HepG2 (cell line): ENCODE results near the gene MFAP3L. TPM values are rescaled to one million over a fixed set of nuclear protein-coding genes. Genes with fewer than 3 reads are reported as not detected.

ENCODE experiments used
- ATAC-seq: fragments of 200-7000 bp; cut with Tn5 transposase; 3 replicates; pipeline ENCODE4 v1.9.1; 2020; ENCODE audit warnings: mild to moderate bottlenecking, moderate library complexity
- BruUV-seq: library from RNA; stranded (reverse); fragments of 400-500 nt; replicated peaks from 2 replicates; lab custom pipeline; 2021; lab: Mats Ljungman, UMichigan
- CTCF ChIA-PET: fragments of 300-600 bp; formaldehyde crosslinking; extraction: SDS; loops from one replicate; lab custom pipeline; 2021; ENCODE audit warnings: low total read pairs, inconsistent platforms, low intra/inter-chr PET ratio; lab: Yijun Ruan, JAX
- POLR2A ChIA-PET: fragments of 350-600 bp; sonication (Branson Sonifier 250); formaldehyde crosslinking; loops from one replicate; lab custom pipeline; 2020; ENCODE audit warnings: antibody characterized with exemption, inconsistent platforms; lab: Yijun Ruan, JAX
- DNase-seq: peaks from one replicate; pipeline ENCODE4 v3.0.0-alpha.2; 2015; ENCODE audit warnings: low spot score
- FAIRE-seq: peaks from 3 replicates; lab custom pipeline; 2011; peaks lifted over from hg19 to GRCh38; lab: Jason Lieb, UNC
- H2AFZ ChIP-seq: one replicate; pipeline ENCODE4 v1.6.1; 2011; ENCODE audit warnings: low read length, inconsistent platforms
- H3K27ac ChIP-seq: fragments of 300-600 bp; 3 replicates; pipeline ENCODE4 v1.8.0; 2011; ENCODE audit warnings: mixed run types, mild to moderate bottlenecking, mixed read lengths, low read length, inconsistent platforms; ENCODE audit not compliant: insufficient read depth; ENCODE audit errors: extremely low read length
- H3K27me3 ChIP-seq, 2 experiments: fragments of 200-600 bp in 1 of 2; 2 replicates in 1 of 2; 3 replicates in 1 of 2; pipeline versions ENCODE4 v1.6.0 to v1.8.0; 2011; ENCODE audit warnings: low read length in 2 of 2, mild to moderate bottlenecking in 2 of 2, moderate library complexity in 2 of 2, inconsistent platforms in 1 of 2; ENCODE audit not compliant: insufficient read depth in 2 of 2, control insufficient read depth in 1 of 2
- H3K36me3 ChIP-seq, 2 experiments: fragments of 200-600 bp in 1 of 2; replicated peaks in 1 of 2; 2 replicates in 1 of 2; 3 replicates in 1 of 2; pipeline versions ENCODE4 v1.5.1 to v1.8.0; 2011; ENCODE audit warnings: low read length in 2 of 2, inconsistent platforms in 1 of 2; ENCODE audit not compliant: insufficient read depth in 2 of 2, control insufficient read depth in 1 of 2
- H3K4me1 ChIP-seq: 2 replicates; pipeline ENCODE4 v1.5.1; 2012; ENCODE audit warnings: low read length, inconsistent platforms; ENCODE audit not compliant: insufficient read depth
- H3K4me2 ChIP-seq: 2 replicates; pipeline ENCODE4 v1.6.0; 2011; ENCODE audit warnings: low read depth, low read length, inconsistent platforms
- H3K4me3 ChIP-seq, 3 experiments: fragments of 200-600 bp in 1 of 3; sonication (generic), shearing (Covaris generic) in 1 of 3; replicated peaks in 1 of 3; 2 replicates each; pipeline ENCODE4 v1.5.1; 2011 to 2016; ENCODE audit warnings: low read length in 3 of 3, inconsistent platforms in 2 of 3, low read depth in 2 of 3, mild to moderate bottlenecking in 2 of 3, control low read depth in 1 of 3, mixed read lengths in 1 of 3; ENCODE audit not compliant: insufficient read depth in 1 of 3
- H3K79me2 ChIP-seq: one replicate; pipeline ENCODE4 v1.6.1; 2011; ENCODE audit warnings: low read length, inconsistent platforms; ENCODE audit not compliant: insufficient read depth
- H3K9ac ChIP-seq: 2 replicates; pipeline ENCODE4 v1.6.0; 2011; ENCODE audit warnings: mild to moderate bottlenecking, low read depth, low read length, inconsistent platforms; ENCODE audit not compliant: insufficient read depth
- H3K9me3 ChIP-seq: 2 replicates; pipeline ENCODE4 v1.5.1; 2012; ENCODE audit warnings: mild to moderate bottlenecking, low read length
- H4K20me1 ChIP-seq: 2 replicates; pipeline ENCODE4 v1.6.0; 2011; ENCODE audit warnings: inconsistent platforms, mild to moderate bottlenecking, low read length, moderate library complexity; ENCODE audit not compliant: insufficient read depth
- ARID5B ChIP-seq: IDR thresholded peaks from 2 replicates; pipeline ENCODE4 v1.4.0; 2020; ENCODE audit warnings: mild to moderate bottlenecking, missing genetic modification reagents
- ATF7-NPFF ChIP-seq: sonication (generic); formaldehyde crosslinking; IDR thresholded peaks from 2 replicates; pipeline ENCODE4 v1.8.1; 2023; ENCODE audit warnings: mild to moderate bottlenecking, low read depth, missing genetic modification reagents, moderate library complexity
- ATM ChIP-seq: fragments of 450-650 bp; IDR thresholded peaks from 2 replicates; pipeline ENCODE4 v1.7.1; 2017; ENCODE audit warnings: mild to moderate bottlenecking, borderline replicate concordance
- EEA1 ChIP-seq: sonication (generic); formaldehyde crosslinking; IDR thresholded peaks from 2 replicates; pipeline ENCODE4 v1.5.1; 2020; ENCODE audit warnings: mild to moderate bottlenecking, missing genetic modification reagents, borderline replicate concordance
- FOXC1 ChIP-seq: sonication (generic); formaldehyde crosslinking; IDR thresholded peaks from 2 replicates; pipeline ENCODE4 v1.8.0; 2022; ENCODE audit warnings: mild to moderate bottlenecking, missing genetic modification reagents, borderline replicate concordance
- GATA4 ChIP-seq: sonication (generic); IDR thresholded peaks from 2 replicates; pipeline ENCODE4 v1.6.1; 2016; ENCODE audit warnings: antibody characterized with exemption, low read depth, borderline replicate concordance
- IKZF4 ChIP-seq: sonication (generic); formaldehyde crosslinking; IDR thresholded peaks from 2 replicates; pipeline ENCODE4 v1.5.1; 2020; ENCODE audit warnings: borderline replicate concordance, mild to moderate bottlenecking, low read depth, missing genetic modification reagents; ENCODE audit errors: not compliant biosample characterization
- NCOA5 ChIP-seq: sonication (generic); formaldehyde crosslinking; IDR thresholded peaks from 2 replicates; pipeline ENCODE4 v1.4.0; 2020; ENCODE audit warnings: missing genetic modification reagents
- ONECUT2 ChIP-seq: sonication (generic); formaldehyde crosslinking; IDR thresholded peaks from 2 replicates; pipeline ENCODE4 v1.4.0; 2020; ENCODE audit warnings: missing genetic modification reagents
- PHF21A ChIP-seq: sonication (generic); formaldehyde crosslinking; IDR thresholded peaks from 2 replicates; pipeline ENCODE4 v1.5.0; 2020; ENCODE audit warnings: mild to moderate bottlenecking, missing genetic modification reagents
- ZBTB42 ChIP-seq: sonication (generic); formaldehyde crosslinking; IDR thresholded peaks from 2 replicates; pipeline ENCODE4 v1.5.0; 2020; ENCODE audit warnings: mild to moderate bottlenecking, missing genetic modification reagents
- ZNF343 ChIP-seq: sonication (generic); formaldehyde crosslinking; IDR thresholded peaks from 2 replicates; pipeline ENCODE4 v1.4.0; 2020; ENCODE audit warnings: mild to moderate bottlenecking, missing genetic modification reagents
- ZNF569 ChIP-seq: sonication (generic); formaldehyde crosslinking; IDR thresholded peaks from 2 replicates; pipeline ENCODE4 v1.5.0; 2020; ENCODE audit warnings: mild to moderate bottlenecking, missing genetic modification reagents, moderate library complexity, borderline replicate concordance
- WGBS: methylation state at CpG from one replicate; pipeline ENCODE4 v1.1.6; 2017; ENCODE audit warnings: low lambda C conversion rate; 5-methylcytosine and 5-hydroxymethylcytosine counted together
- in situ Hi-C: cut with HindIII; loops from 2 replicates; pipeline ENCODE4 v1.10.0; 2017; ENCODE audit warnings: low pct_unique_long_range_greater_than_20kb; ENCODE audit not compliant: extremely low pct_ligation_motif_present
- intact Hi-C: fragments of 100-400 bp; cut with micrococcal nuclease; formaldehyde crosslinking; loops from one replicate; pipeline ENCODE4 v1.10.0; 2022; ENCODE audit not compliant: unreplicated experiment
- polyA plus RNA-seq, 8 experiments: library from polyadenylated mRNA; depleted of rRNA in 3 of 8; stranded (reverse) in 7 of 8; unstranded in 1 of 8; fragments of >200 nt; fragmentation: Illumina TruSeq in 4 of 8; extraction: Trizol in 4 of 8; gene quantifications; 2 replicates each; pipeline versions ENCODE4 v1.2.1 to v1.2.3, GENCODE V29; 2011 to 2016; ENCODE audit warnings: low read depth in 4 of 8, missing spikeins in 1 of 8, mixed read lengths in 1 of 8; ENCODE audit not compliant: insufficient read depth in 1 of 8
- total RNA-seq, 5 experiments: library from RNA; depleted of rRNA; stranded (reverse); fragments of >200 nt; fragmentation: Illumina TruSeq; extraction: Trizol; gene quantifications; 2 replicates each; pipeline ENCODE4 v1.2.3, GENCODE V29; 2016; ENCODE audit warnings: low read depth in 1 of 5
- TF ChIP-seq, protein P1 (sequence below): sonication (generic); formaldehyde crosslinking; IDR thresholded peaks from 2 replicates; pipeline ENCODE4 v1.5.0; 2020; ENCODE audit warnings: missing genetic modification reagents, mild to moderate bottlenecking, borderline replicate concordance
- TF ChIP-seq, protein P2 (sequence below): conservative IDR thresholded peaks from 2 replicates; pipeline ENCODE4 v1.6.1; 2018; ENCODE audit warnings: missing genetic modification reagents
- TF ChIP-seq, protein P3 (sequence below): sonication (generic); formaldehyde crosslinking; IDR thresholded peaks from 2 replicates; pipeline ENCODE4 v1.5.0; 2020; ENCODE audit warnings: missing genetic modification reagents
- TF ChIP-seq, protein P4 (sequence below): sonication (generic); formaldehyde crosslinking; IDR thresholded peaks from 2 replicates; pipeline ENCODE4 v1.4.0; 2020; ENCODE audit warnings: low read depth, mild to moderate bottlenecking, missing genetic modification reagents

Gene MFAP3L
- total and polyA plus RNA-seq, 2 of the 13 experiments (the other 11 are each of a cell fraction or from before 2014, with no cell fraction given), result 1.5 to 3.6 TPM

DNA sequence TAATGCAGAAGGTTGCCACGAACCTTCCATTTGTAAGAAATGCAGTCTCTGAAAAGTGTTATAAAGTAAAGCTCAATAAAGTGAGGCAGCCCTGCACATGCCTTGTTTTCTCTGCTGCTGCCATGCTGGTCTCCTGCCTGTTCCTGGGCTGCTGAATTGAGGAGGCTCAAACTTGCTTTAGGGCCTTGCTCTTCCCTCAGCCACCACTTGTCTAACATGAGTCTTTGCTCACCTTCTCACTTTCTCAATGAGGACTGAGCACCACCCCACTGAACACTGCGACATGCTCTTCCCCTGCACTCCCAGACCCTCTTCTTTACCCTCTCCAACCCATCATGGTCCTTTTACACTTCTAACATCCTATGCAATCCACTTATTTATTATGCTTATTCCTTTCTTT is 25.2 kb upstream of the MFAP3L start (continued):
- TF ChIP-seq ARID5B, result no peak
- TF ChIP-seq ONECUT2 (CRISPR knock-in tag), result no peak

- ChIA-PET POLR2A (no interaction called here), CTCF (no interaction called here)
- no peak for ATAC-seq
- Histone ChIP-seq H3K27ac (no peak overlapping the region), H3K79me2 (no peaks in the 10 kb centered on the region), H3K27me3 (no peaks in the 10 kb centered on the region), H3K36me3 (no peaks in the 10 kb centered on the region), H2AFZ (no peak overlapping the region), H3K9ac (no peak overlapping the region), H3K4me1 (no peaks in the 10 kb centered on the region), H3K4me2 (no peak overlapping the region), H3K4me3 (no peak overlapping the region), H4K20me1 (no peaks in the 10 kb centered on the region), H3K9me3 (no peaks in the 10 kb centered on the region)
- in situ Hi-C loops (loop anchor here (10.0 kb wide), 1 partner anchor 245 kb away; no protein-coding TSS in a partner anchor), intact Hi-C loops (loop anchor here (5.0 kb wide), 1 partner anchor 257 kb away; no protein-coding TSS in a partner anchor)
- no peak for DNase-seq
- no TSS peak for BruUV-seq
- FAIRE-seq, result no peak
- 57% methylated on average over 6 of the region's 6 CpGs for WGBS
- TF ChIP-seq ZNF569 (CRISPR knock-in tag) (no peak), ZNF343 (CRISPR knock-in tag) (no peak), EEA1 (CRISPR knock-in tag) (no peak), NCOA5 (no peak), ATM (no peak), PHF21A (CRISPR knock-in tag) (no peak), FOXC1 (CRISPR knock-in tag) (no peak), ATF7-NPFF (CRISPR knock-in tag) (no peak), ZBTB42 (CRISPR knock-in tag) (no peak), IKZF4 (CRISPR knock-in tag) (no peak), GATA4 (no peak)
- TF ChIP-seq, protein P1, sequence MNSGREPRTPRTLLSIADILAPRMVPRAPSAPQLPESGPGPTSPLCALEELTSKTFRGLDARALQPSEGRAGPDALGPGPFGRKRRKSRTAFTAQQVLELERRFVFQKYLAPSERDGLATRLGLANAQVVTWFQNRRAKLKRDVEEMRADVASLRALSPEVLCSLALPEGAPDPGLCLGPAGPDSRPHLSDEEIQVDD (CRISPR knock-in tag), result no peak
- TF ChIP-seq, protein P2, sequence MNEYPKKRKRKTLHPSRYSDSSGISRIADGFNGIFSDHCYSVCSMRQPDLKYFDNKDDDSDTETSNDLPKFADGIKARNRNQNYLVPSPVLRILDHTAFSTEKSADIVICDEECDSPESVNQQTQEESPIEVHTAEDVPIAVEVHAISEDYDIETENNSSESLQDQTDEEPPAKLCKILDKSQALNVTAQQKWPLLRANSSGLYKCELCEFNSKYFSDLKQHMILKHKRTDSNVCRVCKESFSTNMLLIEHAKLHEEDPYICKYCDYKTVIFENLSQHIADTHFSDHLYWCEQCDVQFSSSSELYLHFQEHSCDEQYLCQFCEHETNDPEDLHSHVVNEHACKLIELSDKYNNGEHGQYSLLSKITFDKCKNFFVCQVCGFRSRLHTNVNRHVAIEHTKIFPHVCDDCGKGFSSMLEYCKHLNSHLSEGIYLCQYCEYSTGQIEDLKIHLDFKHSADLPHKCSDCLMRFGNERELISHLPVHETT (CRISPR knock-in tag), result no peak
- TF ChIP-seq, protein P3, sequence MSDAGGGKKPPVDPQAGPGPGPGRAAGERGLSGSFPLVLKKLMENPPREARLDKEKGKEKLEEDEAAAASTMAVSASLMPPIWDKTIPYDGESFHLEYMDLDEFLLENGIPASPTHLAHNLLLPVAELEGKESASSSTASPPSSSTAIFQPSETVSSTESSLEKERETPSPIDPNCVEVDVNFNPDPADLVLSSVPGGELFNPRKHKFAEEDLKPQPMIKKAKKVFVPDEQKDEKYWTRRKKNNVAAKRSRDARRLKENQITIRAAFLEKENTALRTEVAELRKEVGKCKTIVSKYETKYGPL (CRISPR knock-in tag), result no peak
- TF ChIP-seq, protein P4, sequence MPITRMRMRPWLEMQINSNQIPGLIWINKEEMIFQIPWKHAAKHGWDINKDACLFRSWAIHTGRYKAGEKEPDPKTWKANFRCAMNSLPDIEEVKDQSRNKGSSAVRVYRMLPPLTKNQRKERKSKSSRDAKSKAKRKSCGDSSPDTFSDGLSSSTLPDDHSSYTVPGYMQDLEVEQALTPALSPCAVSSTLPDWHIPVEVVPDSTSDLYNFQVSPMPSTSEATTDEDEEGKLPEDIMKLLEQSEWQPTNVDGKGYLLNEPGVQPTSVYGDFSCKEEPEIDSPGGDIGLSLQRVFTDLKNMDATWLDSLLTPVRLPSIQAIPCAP (CRISPR knock-in tag), result no peak
These were observed 23.6 kb upstream of the MFAP3L start for GRCh38 chr4:170049766-170050165.
